ENCODE measurements around the gene TNFRSF12A.
A peak's percentile ranks its signal among the peaks of the same experiment; 100 is the strongest.

Gene TNFRSF12A

GRCh38 chr16:2986623-2987188, 33.5 kb upstream of the TNFRSF12A start:
- DNase-seq (ENCODE audit: low spot score): no peak

GRCh38 chr16:2987286-2987685, 32.9 kb upstream of the TNFRSF12A start:
- no peak for DNase-seq (ENCODE audit: low spot score)

- no peak for DNase-seq (ENCODE audit: low spot score)
These were observed 32.3 kb upstream of the TNFRSF12A start for GRCh38 chr16:2987833-2988232.

GRCh38 chr16:2988590-2989099, 31.5 kb upstream of the TNFRSF12A start:
- no peak for DNase-seq (ENCODE audit: low spot score)

- no peak for DNase-seq (ENCODE audit: low spot score)
These were observed 29.3 kb upstream of the TNFRSF12A start for GRCh38 chr16:2990891-2991290.

- DNase-seq (ENCODE audit: low spot score): no peak
These were observed 28.5 kb upstream of the TNFRSF12A start for GRCh38 chr16:2991566-2992261.

- DNase-seq (ENCODE audit: low spot score): no peak
These were observed 27.6 kb upstream of the TNFRSF12A start for GRCh38 chr16:2992383-2993081.

GRCh38 chr16:2996298-2996697, 23.9 kb upstream of the TNFRSF12A start:
- no peak for DNase-seq (ENCODE audit: low spot score)

- no peak for DNase-seq (ENCODE audit: low spot score)
These were observed 20.2 kb upstream of the TNFRSF12A start for GRCh38 chr16:2999929-3000328.

GRCh38 chr16:3000540-3000939, 19.6 kb upstream of the TNFRSF12A start:
- no peak for DNase-seq (ENCODE audit: low spot score)

- DNase-seq (ENCODE audit: low spot score): no peak
These were observed 18.9 kb upstream of the TNFRSF12A start for GRCh38 chr16:3001316-3001715.

GRCh38 chr16:3003582-3004270, 16.4 kb upstream of the TNFRSF12A start:
- DNase-seq (ENCODE audit: low spot score): peak; percentile 99

GRCh38 chr16:3004319-3004718, 15.8 kb upstream of the TNFRSF12A start:
- no peak for DNase-seq (ENCODE audit: low spot score)

- DNase-seq (ENCODE audit: low spot score): no peak
These were observed 15.3 kb upstream of the TNFRSF12A start for GRCh38 chr16:3004781-3005284.

- no peak for DNase-seq (ENCODE audit: low spot score)
These were observed 12.9 kb upstream of the TNFRSF12A start for GRCh38 chr16:3007059-3007956.

GRCh38 chr16:3007957-3008689, 12.0 kb upstream of the TNFRSF12A start:
- no peak for DNase-seq (ENCODE audit: low spot score)

- no peak for DNase-seq (ENCODE audit: low spot score)
These were observed 11.5 kb upstream of the TNFRSF12A start for GRCh38 chr16:3008690-3009037.

GRCh38 chr16:3009568-3010390, 10.4 kb upstream of the TNFRSF12A start:
- DNase-seq (ENCODE audit: low spot score): no peak

- no peak for DNase-seq (ENCODE audit: low spot score)
These were observed 9.7 kb upstream of the TNFRSF12A start for GRCh38 chr16:3010510-3010909.

GRCh38 chr16:3012246-3012645, 7.9 kb upstream of the TNFRSF12A start:
- DNase-seq (ENCODE audit: low spot score): no peak

Data from hepatic stellate cell (primary cell).